K562 (cell line): ENCODE results near the gene SLC44A1. TPM values are rescaled to one million over a fixed set of nuclear protein-coding genes. Genes with fewer than 3 reads are reported as not detected.

Source experiments
- BHLHE40 ChIP-seq: IDR thresholded peaks from 2 replicates; pipeline ENCODE4 v1.6.1; 2011; ENCODE audit warnings: low read length, improper control_type of control experiment
- BRCA1 ChIP-seq, 2 experiments: fragments of 450-650 bp in 1 of 2; sonication (generic) in 1 of 2; formaldehyde crosslinking in 1 of 2; IDR thresholded peaks; 2 replicates each; pipeline versions ENCODE4 v1.5.0 to v1.6.1; 2017 to 2020; ENCODE audit warnings: mild to moderate bottlenecking in 1 of 2, missing genetic modification reagents in 1 of 2
- HES1 ChIP-seq: fragments of 450-650 bp; IDR thresholded peaks from 2 replicates; pipeline ENCODE4 v1.6.1; 2016; ENCODE audit warnings: low read depth, mild to moderate bottlenecking, moderate library complexity
- MXD1 ChIP-seq: fragments of 250-450 bp; sonication (Bioruptor Pico); IDR thresholded peaks from 2 replicates; pipeline ENCODE4 v1.8.0; 2021; ENCODE audit warnings: borderline replicate concordance, mild to moderate bottlenecking, moderate library complexity; ENCODE audit not compliant: poor library complexity, severe bottlenecking
- NELFE ChIP-seq: IDR thresholded peaks from 2 replicates; pipeline ENCODE4 v1.6.1; 2011; ENCODE audit warnings: mild to moderate bottlenecking; ENCODE audit not compliant: insufficient read depth, insufficient read length
- RBM34 ChIP-seq: fragments of 200-400 bp; formaldehyde crosslinking; IDR thresholded peaks from 2 replicates; pipeline ENCODE4 v1.6.1; 2018; ENCODE audit warnings: low read length, borderline replicate concordance; ENCODE audit not compliant: insufficient read depth
- USF2 ChIP-seq: sonication (generic); formaldehyde crosslinking; IDR thresholded peaks from 2 replicates; pipeline ENCODE4 v1.5.0; 2020; ENCODE audit warnings: missing genetic modification reagents
- ZBTB12 ChIP-seq: fragments of 250-450 bp; sonication (Bioruptor Pico); IDR thresholded peaks from 2 replicates; pipeline ENCODE4 v1.4.0; 2020
- ZBTB40 ChIP-seq, 2 experiments: fragments of 450-650 bp in 1 of 2; sonication (generic) in 1 of 2; formaldehyde crosslinking in 1 of 2; IDR thresholded peaks; 2 replicates each; pipeline versions ENCODE4 v1.7.1 to v1.9.0; 2016 to 2022; ENCODE audit warnings: inconsistent platforms in 1 of 2, mild to moderate bottlenecking in 1 of 2, missing genetic modification reagents in 1 of 2
- ZNF512 ChIP-seq: IDR thresholded peaks from 2 replicates; pipeline ENCODE4 v1.6.1; 2016; ENCODE audit warnings: missing genetic modification characterization, missing compliant biosample characterization
- ZSCAN32 ChIP-seq: fragments of 450-650 bp; formaldehyde crosslinking; IDR thresholded peaks from 2 replicates; pipeline ENCODE4 v1.4.0; 2020; ENCODE audit warnings: mild to moderate bottlenecking, moderate library complexity
- polyA plus RNA-seq, 8 experiments: library from polyadenylated mRNA; depleted of rRNA in 4 of 8; stranded (reverse) in 5 of 8; unstranded in 3 of 8; fragments of >200 nt; fragmentation: Nextera tagmentation in 2 of 8; fragmentation: Illumina TruSeq in 1 of 8; extraction: Ambion mirVana in 2 of 8; extraction: Trizol in 1 of 8; gene quantifications; 2 replicates each; pipeline versions ENCODE4 v1.2.1 to v1.2.3, GENCODE V29; 2011 to 2014; ENCODE audit warnings: inconsistent platforms in 1 of 8, missing spikeins in 1 of 8
- total RNA-seq, 7 experiments: library from RNA; depleted of rRNA in 6 of 7; stranded (reverse); fragments of >200 nt in 6 of 7; fragmentation: Illumina TruSeq in 2 of 7; extraction: Trizol in 2 of 7; gene quantifications; 2 replicates each; pipeline versions ENCODE4 v1.2.1 to v1.2.3, GENCODE V29; 2011 to 2021; ENCODE audit warnings: low replicate concordance in 1 of 7

SLC44A1 gene
- total and polyA plus RNA-seq, 9 of the 15 experiments (the other 6 are each of a cell fraction or from before 2014, with no cell fraction given): 0.11 to 0.59 (median 0.30) TPM

GRCh38 chr9:105244003-105244733 lies at the start of gene SLC44A1 (continued):
- no peak for TF ChIP-seq ZBTB12
- TF ChIP-seq ZBTB40 (IDR thresholded peaks at IDR 0.05): peak; percentile 93
- peak; percentile 44; the same call in 1 of the 2 replicates for TF ChIP-seq ZBTB40 (CRISPR knock-in tag; IDR thresholded peaks at IDR 0.05)
- no peak for TF ChIP-seq MXD1 (CRISPR knock-in tag)
- no peak for TF ChIP-seq USF2 (CRISPR knock-in tag)
- TF ChIP-seq BHLHE40: no peak
- TF ChIP-seq ZSCAN32: no peak
- TF ChIP-seq NELFE: no peak
- TF ChIP-seq HES1: no peak
- no peak for TF ChIP-seq BRCA1 (IDR thresholded peaks at IDR 0.05)
- TF ChIP-seq BRCA1 (CRISPR knock-in tag; IDR thresholded peaks at IDR 0.05): no peak
- peak; percentile 41 for TF ChIP-seq ZNF512 (tag)
- TF ChIP-seq RBM34: no peak
